HG03280 (cell line): Measurements from ENCODE around the gene UTP14C.
"Not testable (repeated sequence)": the region's sequence is repeated elsewhere in the genome, so short reads cannot be mapped to it uniquely, and the experiment has no call there.

Experiments used
- ATAC-seq: cut with Tn5 transposase; IDR thresholded peaks from one replicate; pipeline ENCODE4 v1.9.1; 2021; ENCODE audit warnings: mild to moderate bottlenecking, moderate library complexity; ENCODE audit not compliant: unreplicated experiment

UTP14C gene

GRCh38 chr13:52043675-52044074, 19.2 kb downstream of the UTP14C start:
- no peak for ATAC-seq

DNA sequence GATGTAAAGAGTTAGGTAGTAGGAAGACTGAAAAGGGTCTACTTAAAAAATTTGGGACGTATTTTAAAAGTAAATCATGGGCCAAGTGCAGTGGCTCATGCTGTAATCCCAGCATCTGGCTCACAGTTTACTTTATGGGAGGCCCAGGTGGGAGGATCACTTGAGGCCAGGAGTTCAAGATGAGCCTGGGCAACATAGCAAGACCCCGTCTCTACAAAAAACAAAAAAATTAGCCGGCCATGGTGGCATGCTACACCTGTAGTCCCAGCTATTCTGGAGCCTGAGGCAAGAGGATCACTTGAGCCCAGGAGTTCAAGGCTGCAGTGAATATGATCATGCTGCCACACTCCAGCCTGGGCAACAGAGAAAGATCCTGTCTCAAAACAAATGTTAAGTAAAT, 23.0 kb downstream of the UTP14C start:
- no peak for ATAC-seq

- no peak for ATAC-seq
Observed at GRCh38 chr13:52048516-52048915, 24.0 kb downstream of the UTP14C start.

- ATAC-seq: no peak
Observed at GRCh38 chr13:52051400-52051799, 26.9 kb downstream of the UTP14C start.

DNA sequence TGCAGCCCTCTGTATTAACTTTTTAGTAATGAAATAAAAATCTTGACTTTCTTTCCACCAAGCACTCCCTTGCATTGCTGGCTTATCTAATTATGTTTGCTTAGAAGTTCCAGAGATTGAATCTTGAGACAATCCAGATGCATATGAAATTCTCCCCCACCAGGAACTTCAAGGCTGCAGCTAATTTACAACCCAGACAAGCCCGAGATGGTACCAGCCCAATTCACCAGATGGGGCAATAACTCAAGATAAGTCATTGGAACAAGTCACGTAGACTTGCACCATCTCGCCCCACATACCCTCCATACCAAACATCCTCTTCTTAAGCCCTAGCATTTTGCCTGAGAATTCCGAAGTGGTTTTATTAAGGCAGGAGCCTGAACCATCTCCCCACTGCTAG, 29.0 kb downstream of the UTP14C start:
- no peak for ATAC-seq

- not testable (repeated sequence) for ATAC-seq
Observed at GRCh38 chr13:52061064-52061463, 36.6 kb downstream of the UTP14C start.

DNA sequence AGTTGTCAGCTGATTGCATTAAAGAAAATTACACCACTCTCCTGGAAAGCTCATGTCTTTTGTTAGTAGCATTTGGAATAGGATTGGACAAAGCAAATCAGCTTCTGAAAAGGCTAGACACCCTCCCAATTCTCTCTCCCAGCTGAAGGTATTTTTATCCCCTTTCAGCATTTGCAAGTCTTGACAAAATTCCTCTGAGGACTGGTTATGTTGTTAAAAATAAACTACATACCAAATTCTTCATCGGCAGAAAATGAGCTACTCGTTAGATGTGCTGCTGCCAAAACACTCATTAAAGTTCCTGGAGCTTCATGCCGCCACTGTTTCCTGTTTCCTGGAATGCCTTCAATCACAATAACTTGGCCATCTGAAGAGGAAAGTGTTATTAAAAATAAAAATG, 37.1 kb downstream of the UTP14C start:
- no peak for ATAC-seq

- ATAC-seq: no peak
Observed at GRCh38 chr13:52067237-52067636, 42.7 kb downstream of the UTP14C start.

DNA sequence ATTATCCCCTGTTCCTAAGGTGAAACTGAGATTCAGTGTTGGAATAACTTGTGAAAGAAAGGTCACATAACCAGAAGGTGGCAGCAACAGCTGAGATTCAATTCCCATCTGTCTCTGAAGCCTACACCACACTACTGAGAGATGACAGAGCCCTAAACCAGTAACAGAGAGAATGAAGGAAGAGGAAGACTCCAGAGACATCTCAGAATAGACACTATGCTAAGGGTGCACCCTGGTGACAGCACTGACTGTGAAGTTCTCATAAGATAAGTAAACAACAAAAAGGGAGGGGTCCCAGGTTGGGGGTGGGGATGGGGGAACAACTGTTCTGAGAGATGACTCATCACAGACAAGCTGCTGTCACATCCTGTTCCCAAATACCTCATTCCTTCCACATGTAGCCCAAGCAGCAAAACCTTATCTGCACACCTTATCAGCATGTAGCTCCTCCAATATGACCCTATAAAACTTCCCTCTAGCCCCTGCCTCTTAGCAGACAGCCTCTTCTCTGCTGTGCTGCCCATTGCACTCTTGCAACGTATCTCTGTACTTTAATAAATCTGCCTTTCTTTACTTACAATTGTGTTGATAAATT, 46.5 kb downstream of the UTP14C start:
- ATAC-seq: no peak
